ENCODE results near the gene SCLT1.

The SCLT1 gene

DNA sequence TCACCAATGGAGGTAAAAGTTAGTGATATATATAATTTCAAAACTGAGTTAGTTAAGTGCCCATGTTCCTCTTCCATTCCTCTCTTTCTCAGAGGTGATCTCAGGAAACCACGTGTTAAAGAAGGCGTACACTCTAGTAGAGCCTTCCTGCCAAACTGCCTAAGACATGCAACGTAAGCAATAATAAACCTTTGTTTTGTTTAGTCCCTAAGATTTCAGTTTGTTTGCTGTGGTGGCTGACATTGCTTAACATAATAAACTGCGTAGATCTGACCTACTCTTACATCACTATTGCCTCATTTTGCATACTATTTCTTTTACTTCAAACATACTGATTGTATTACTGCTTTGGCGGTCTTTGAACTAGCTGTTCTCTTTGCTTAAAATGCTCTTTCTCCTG, 184.6 kb downstream of the SCLT1 start:
- no peak for TF ChIP-seq CTCF (IDR thresholded peaks at IDR 0.05; ENCODE audit: low read depth, low read length)
- in situ Hi-C loops (cut with HindIII; ENCODE audit: low sequenced_read_pairs), result no loop called here
- DNase-seq (ENCODE audit: low read depth, low spot score), result no peak
- H3K4me3 ChIP-seq (ENCODE audit: low read depth, low read length), result no peak overlapping the region

DNA sequence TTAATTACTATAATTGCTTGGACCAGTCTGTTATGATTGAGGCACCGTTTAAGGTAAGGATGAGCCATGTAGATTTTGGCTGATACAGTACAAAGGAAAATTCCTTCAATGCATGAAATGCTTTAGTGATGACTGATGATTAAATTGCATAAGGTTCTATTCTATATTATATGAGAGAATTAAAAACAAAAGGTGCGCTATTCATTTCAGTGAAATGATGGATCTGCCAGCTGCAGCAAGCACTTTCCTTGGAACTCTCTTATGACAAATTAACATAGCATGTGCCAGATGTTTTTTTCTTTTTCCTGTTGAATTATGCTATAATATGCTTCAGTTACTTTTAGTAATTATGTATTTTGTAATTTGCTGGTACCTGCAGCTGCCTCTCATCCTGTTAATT, 185.4 kb downstream of the SCLT1 start:
- DNase-seq (ENCODE audit: low read depth, low spot score), result no peak
- in situ Hi-C loops (cut with HindIII; ENCODE audit: low sequenced_read_pairs), result no loop called here
- no peak overlapping the region for H3K4me3 ChIP-seq (ENCODE audit: low read depth, low read length)
- no peak for TF ChIP-seq CTCF (IDR thresholded peaks at IDR 0.05; ENCODE audit: low read depth, low read length)

DNA sequence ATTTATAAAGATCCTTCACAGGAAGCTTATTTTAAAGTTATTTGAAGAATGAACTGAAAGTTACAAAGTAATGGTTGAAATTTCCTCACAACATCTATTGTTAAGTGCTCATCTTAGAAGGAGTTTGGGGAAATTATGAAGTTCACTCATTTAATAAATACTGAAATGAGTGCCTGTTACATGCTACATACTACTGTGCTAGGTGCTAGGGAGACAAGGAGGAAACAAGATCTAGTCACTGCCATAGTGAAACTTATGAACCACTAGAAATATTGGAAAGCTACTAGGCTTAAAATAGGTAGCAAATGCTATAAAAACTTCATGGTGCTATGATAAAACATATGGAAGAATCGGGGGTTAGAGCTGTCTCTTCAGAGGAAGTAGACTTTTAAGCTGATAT, 186.8 kb downstream of the SCLT1 start:
- no peak for DNase-seq (ENCODE audit: low read depth, low spot score)
- TF ChIP-seq CTCF (IDR thresholded peaks at IDR 0.05; ENCODE audit: low read depth, low read length), result no peak
- in situ Hi-C loops (cut with HindIII; ENCODE audit: low sequenced_read_pairs), result no loop called here
- no peak overlapping the region for H3K4me3 ChIP-seq (ENCODE audit: low read depth, low read length)

DNA sequence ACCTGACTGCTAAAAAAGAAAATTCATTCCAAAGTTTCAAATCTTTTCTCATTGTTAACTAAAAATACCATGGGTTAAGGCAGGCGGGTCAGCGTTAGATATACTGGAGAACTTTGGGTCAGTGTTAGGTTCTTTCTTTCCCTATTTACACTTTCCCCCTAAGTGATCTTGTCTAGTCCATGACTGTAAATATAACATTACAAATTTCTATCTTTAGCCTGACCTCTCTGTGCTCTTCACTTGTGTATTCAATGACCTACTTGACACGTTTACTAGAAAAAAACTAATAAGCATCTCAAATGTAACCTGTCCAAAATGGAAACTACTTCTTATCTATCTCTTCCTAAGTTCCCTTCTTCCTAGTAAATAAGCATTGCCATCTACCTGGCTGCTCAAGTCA, 188.5 kb downstream of the SCLT1 start:
- in situ Hi-C loops (cut with HindIII; ENCODE audit: low sequenced_read_pairs), result no loop called here
- no peak for DNase-seq (ENCODE audit: low read depth, low spot score)
- TF ChIP-seq CTCF (IDR thresholded peaks at IDR 0.05; ENCODE audit: low read depth, low read length), result no peak
- H3K4me3 ChIP-seq (ENCODE audit: low read depth, low read length), result no peak overlapping the region

DNA sequence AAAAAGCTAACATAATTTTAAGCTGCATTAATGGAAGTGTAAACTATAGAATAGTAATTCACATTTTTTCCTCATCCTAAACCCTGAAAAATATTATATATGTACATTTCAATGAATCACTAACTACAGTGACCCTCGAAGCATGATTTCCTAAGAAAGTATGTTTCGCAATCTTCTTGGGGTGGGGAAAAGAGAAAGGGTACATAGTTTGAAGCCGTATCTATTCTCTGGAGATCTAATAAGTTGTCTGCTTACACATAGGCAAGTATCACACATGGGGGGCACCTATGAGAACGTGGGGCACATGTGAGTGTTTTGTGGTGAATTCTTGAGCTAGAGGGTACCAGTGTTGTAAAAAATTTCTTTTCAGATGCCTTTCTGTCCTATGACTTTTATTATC, 212.7 kb downstream of the SCLT1 start:
- TF ChIP-seq CTCF (IDR thresholded peaks at IDR 0.05; ENCODE audit: low read depth, low read length), result no peak
- DNase-seq (ENCODE audit: low read depth, low spot score), result no peak
- no peak overlapping the region for H3K4me3 ChIP-seq (ENCODE audit: low read depth, low read length)
- in situ Hi-C loops (cut with HindIII; ENCODE audit: low sequenced_read_pairs), result no loop called here

DNA sequence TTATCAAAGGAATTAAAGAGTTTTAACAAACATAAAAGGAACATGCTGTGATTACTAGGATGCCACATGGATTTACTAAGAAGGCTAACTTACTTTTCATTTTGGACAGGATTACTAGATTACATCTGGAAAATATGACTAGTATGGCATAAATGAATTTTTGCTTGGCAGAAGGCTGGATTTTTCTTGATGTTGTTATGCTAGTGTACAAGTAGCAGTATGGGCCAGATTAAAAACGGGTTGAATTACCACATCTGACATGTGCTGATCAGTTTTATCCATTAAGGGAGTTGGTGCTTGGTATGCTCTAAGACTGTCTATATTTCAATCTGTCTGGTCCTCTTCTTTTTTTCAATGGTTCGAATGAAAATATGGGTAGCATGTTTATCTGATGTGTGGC, 213.4 kb downstream of the SCLT1 start:
- in situ Hi-C loops (cut with HindIII; ENCODE audit: low sequenced_read_pairs), result no loop called here
- DNase-seq (ENCODE audit: low read depth, low spot score), result no peak
- no peak for TF ChIP-seq CTCF (IDR thresholded peaks at IDR 0.05; ENCODE audit: low read depth, low read length)
- H3K4me3 ChIP-seq (ENCODE audit: low read depth, low read length), result no peak overlapping the region

GRCh38 chr4:128879283-128879682, 214.1 kb downstream of the SCLT1 start:
- TF ChIP-seq CTCF (IDR thresholded peaks at IDR 0.05; ENCODE audit: low read depth, low read length), result no peak
- in situ Hi-C loops (cut with HindIII; ENCODE audit: low sequenced_read_pairs), result no loop called here
- no peak for DNase-seq (ENCODE audit: low read depth, low spot score)
- H3K4me3 ChIP-seq (ENCODE audit: low read depth, low read length), result no peak overlapping the region

Data from astrocyte of the spinal cord (primary cell).